GM10266 (cell line): Measurements from ENCODE around the gene ZBTB21.
"Not testable (repeated sequence)": the region's sequence is repeated elsewhere in the genome, so short reads cannot be mapped to it uniquely, and the experiment has no call there.

ENCODE experiments used
- DNase-seq: peaks from one replicate; pipeline ENCODE4 v3.0.0; 2012; ENCODE audit errors: extremely low spot score
- CTCF ChIP-seq: IDR thresholded peaks from 2 replicates; pipeline ENCODE4 v1.5.1; 2012; ENCODE audit warnings: mild to moderate bottlenecking, low read depth; ENCODE audit not compliant: control insufficient read depth, insufficient read depth; ENCODE audit errors: missing control alignments

The ZBTB21 gene

GRCh38 chr21:41962425-41962966 lies 47.7 kb downstream of the ZBTB21 start:
- DNase-seq = no peak
- no peak for TF ChIP-seq CTCF

- TF ChIP-seq CTCF = no peak
- no peak for DNase-seq
Observed at GRCh38 chr21:41961753-41962152, 48.4 kb downstream of the ZBTB21 start.

GRCh38 chr21:41961282-41961701 lies 48.9 kb downstream of the ZBTB21 start:
- no peak for TF ChIP-seq CTCF
- no peak for DNase-seq

- TF ChIP-seq CTCF = no peak
- no peak for DNase-seq
Observed at GRCh38 chr21:41960386-41960785, 49.8 kb downstream of the ZBTB21 start.

- DNase-seq = not testable (repeated sequence)
Observed at GRCh38 chr21:41959697-41960096, 50.5 kb downstream of the ZBTB21 start.

GRCh38 chr21:41958886-41959563 lies 51.1 kb downstream of the ZBTB21 start:
- no peak for DNase-seq
- no peak for TF ChIP-seq CTCF

GRCh38 chr21:41957991-41958766 lies 52.0 kb downstream of the ZBTB21 start:
- TF ChIP-seq CTCF = no peak
- no peak for DNase-seq
